Upper lobe of right lung (tissue), 1 donor: ENCODE measurements around the gene ST6GALNAC2. TPM values are rescaled to one million over a fixed set of nuclear protein-coding genes. Genes with fewer than 3 reads are reported as not detected.

ENCODE experiments used
- ATAC-seq: fragments of 200-7000 bp; cut with Tn5 transposase; one replicate; pipeline ENCODE4 v1.9.1; 2020; ENCODE audit warnings: mild to moderate bottlenecking, moderate library complexity
- DNase-seq: peaks from one replicate; pipeline ENCODE4 v3.0.0-alpha.2; 2020
- H3K27ac ChIP-seq: fragments of 200-600 bp; one replicate; pipeline ENCODE4 v1.8.0; 2022
- H3K27me3 ChIP-seq: fragments of 200-600 bp; one replicate; pipeline ENCODE4 v1.8.0; 2022; ENCODE audit warnings: mild to moderate bottlenecking
- H3K36me3 ChIP-seq: fragments of 200-600 bp; one replicate; pipeline ENCODE4 v1.8.0; 2022
- H3K4me1 ChIP-seq: fragments of 200-600 bp; one replicate; pipeline ENCODE4 v1.8.0; 2022
- H3K4me3 ChIP-seq: fragments of 200-600 bp; one replicate; pipeline ENCODE4 v1.8.0; 2022; ENCODE audit warnings: mild to moderate bottlenecking
- H3K9me3 ChIP-seq: fragments of 200-600 bp; one replicate; pipeline ENCODE4 v1.8.0; 2022
- intact Hi-C: fragments of 100-400 bp; cut with DNase I; formaldehyde crosslinking; loops from one replicate; pipeline ENCODE4 v1.11.0; 2022
- total RNA-seq: library from RNA; stranded (reverse); fragmentation: NEBNext Ultra II Directional; extraction: Animal tissue kit (Norgen Biotek cat#: 25700); gene quantifications from one replicate; pipeline ENCODE4 v1.2.1, GENCODE V29; 2021
- TF ChIP-seq, protein P1 (sequence below): fragments of 200-600 bp; IDR thresholded peaks from one replicate; pipeline ENCODE4 v1.8.0; 2022; ENCODE audit warnings: antibody characterized with exemption
- donor health status: DM: no; HTN: yes; CAD: no; lungs with severe emphysema.

ST6GALNAC2 gene
- total RNA-seq, 1 donor from 2014 or later, result 24.5 TPM

DNA sequence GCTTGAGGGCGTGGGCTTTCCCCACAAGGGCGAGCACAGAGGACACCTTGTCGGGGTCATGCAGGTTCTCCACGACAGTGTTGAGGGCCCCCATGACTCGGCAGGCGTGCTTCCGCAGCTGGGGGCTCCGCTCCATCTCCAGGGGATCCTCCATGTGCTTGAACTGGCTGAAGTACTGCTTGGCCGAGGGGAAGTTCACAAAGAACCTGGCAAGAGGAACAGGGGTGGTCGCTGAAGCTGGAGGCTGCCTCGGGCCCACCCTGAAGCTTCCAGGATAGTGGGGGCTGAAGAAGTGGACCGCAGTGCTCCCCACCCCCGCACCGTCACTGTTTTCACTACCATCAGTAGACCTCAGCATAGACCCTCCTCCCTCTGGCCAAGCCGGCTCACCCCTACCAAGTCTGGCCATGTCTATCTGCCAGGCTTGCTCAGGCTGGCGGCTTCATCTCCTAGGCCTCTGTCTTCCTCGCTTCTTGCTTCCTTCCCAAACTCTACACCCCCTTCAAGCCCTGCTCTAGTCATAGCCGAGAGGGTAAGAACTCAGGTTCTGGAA lies 54.1 kb downstream of the ST6GALNAC2 start:
- no peak for ATAC-seq
- intact Hi-C loops, result no loop called here
- DNase-seq, result no peak
- no peaks in the 10 kb centered on the region for H3K9me3 ChIP-seq
- no peaks in the 10 kb centered on the region for H3K36me3 ChIP-seq
- H3K4me1 ChIP-seq, result peaks cover 54% of the 10 kb centered on the region
- H3K4me3 ChIP-seq, result no peak overlapping the region
- H3K27ac ChIP-seq, result peak overlapping the region; percentile 89
- TF ChIP-seq, protein P1, sequence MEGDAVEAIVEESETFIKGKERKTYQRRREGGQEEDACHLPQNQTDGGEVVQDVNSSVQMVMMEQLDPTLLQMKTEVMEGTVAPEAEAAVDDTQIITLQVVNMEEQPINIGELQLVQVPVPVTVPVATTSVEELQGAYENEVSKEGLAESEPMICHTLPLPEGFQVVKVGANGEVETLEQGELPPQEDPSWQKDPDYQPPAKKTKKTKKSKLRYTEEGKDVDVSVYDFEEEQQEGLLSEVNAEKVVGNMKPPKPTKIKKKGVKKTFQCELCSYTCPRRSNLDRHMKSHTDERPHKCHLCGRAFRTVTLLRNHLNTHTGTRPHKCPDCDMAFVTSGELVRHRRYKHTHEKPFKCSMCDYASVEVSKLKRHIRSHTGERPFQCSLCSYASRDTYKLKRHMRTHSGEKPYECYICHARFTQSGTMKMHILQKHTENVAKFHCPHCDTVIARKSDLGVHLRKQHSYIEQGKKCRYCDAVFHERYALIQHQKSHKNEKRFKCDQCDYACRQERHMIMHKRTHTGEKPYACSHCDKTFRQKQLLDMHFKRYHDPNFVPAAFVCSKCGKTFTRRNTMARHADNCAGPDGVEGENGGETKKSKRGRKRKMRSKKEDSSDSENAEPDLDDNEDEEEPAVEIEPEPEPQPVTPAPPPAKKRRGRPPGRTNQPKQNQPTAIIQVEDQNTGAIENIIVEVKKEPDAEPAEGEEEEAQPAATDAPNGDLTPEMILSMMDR, result no peak
- H3K27me3 ChIP-seq, result no peaks in the 10 kb centered on the region

DNA sequence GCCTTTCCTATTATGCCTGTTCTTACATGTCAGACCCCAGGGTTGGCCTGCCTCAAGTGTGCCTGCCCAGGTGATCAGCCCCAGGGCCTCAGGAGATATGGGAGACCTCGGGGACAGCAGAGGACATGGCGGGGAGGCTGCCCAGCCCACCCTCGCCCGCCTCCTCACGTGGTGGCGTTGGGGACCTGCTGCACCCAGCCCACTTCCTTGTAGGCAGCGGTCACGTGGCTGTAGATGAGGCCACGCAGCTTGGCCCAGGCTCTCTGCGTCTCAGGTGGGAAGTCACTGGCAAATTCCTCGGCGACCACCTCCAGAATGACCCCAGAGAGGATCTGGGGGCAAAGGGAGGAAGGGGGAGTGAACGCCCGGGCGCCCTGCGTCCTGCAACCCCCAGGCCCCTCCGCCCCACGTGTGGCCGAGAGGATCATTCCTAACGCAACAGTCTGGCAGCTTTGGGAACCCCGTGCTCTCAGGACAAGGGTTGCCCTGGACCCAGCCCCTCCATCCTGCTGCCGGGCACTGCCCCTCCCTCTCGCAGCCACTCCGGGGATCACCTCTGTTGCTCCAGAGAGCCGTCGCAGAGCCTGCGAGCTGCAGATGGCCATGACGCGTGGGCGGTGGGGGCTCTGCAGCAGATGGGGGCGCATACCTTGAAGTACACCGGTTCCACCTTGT lies 54.7 kb downstream of the ST6GALNAC2 start:
- ATAC-seq, result no peak
- peak; percentile 72 for DNase-seq
- H3K4me1 ChIP-seq, result peaks cover 54% of the 10 kb centered on the region
- H3K27me3 ChIP-seq, result no peaks in the 10 kb centered on the region
- H3K27ac ChIP-seq, result peak overlapping the region; percentile 89
- TF ChIP-seq, protein P1, result no peak
- intact Hi-C loops, result no loop called here
- H3K9me3 ChIP-seq, result no peaks in the 10 kb centered on the region
- H3K36me3 ChIP-seq, result no peaks in the 10 kb centered on the region
- no peak overlapping the region for H3K4me3 ChIP-seq

GRCh38 chr17:76530095-76530723 lies 55.5 kb downstream of the ST6GALNAC2 start:
- intact Hi-C loops, result no loop called here
- H3K27me3 ChIP-seq, result no peaks in the 10 kb centered on the region
- no peaks in the 10 kb centered on the region for H3K9me3 ChIP-seq
- TF ChIP-seq, protein P1, result no peak
- H3K36me3 ChIP-seq, result no peaks in the 10 kb centered on the region
- ATAC-seq (peak; percentile 72), DNase-seq (peak; percentile 79)
- peaks cover 52% of the 10 kb centered on the region for H3K4me1 ChIP-seq
- H3K27ac ChIP-seq, result peak overlapping the region; percentile 89
- peak overlapping the region; percentile 3 for H3K4me3 ChIP-seq

GRCh38 chr17:76529224-76530094 lies 56.2 kb downstream of the ST6GALNAC2 start:
- TF ChIP-seq, protein P1, result no peak
- Histone ChIP-seq H3K4me3 (peak overlapping the region; percentile 3), H3K36me3 (no peaks in the 10 kb centered on the region), H3K4me1 (peaks cover 60% of the 10 kb centered on the region), H3K27me3 (no peaks in the 10 kb centered on the region), H3K27ac (peak overlapping the region; percentile 89), H3K9me3 (no peaks in the 10 kb centered on the region)
- ATAC-seq (peak; percentile 66), DNase-seq (peak; percentile 87)
- intact Hi-C loops, result no loop called here

DNA sequence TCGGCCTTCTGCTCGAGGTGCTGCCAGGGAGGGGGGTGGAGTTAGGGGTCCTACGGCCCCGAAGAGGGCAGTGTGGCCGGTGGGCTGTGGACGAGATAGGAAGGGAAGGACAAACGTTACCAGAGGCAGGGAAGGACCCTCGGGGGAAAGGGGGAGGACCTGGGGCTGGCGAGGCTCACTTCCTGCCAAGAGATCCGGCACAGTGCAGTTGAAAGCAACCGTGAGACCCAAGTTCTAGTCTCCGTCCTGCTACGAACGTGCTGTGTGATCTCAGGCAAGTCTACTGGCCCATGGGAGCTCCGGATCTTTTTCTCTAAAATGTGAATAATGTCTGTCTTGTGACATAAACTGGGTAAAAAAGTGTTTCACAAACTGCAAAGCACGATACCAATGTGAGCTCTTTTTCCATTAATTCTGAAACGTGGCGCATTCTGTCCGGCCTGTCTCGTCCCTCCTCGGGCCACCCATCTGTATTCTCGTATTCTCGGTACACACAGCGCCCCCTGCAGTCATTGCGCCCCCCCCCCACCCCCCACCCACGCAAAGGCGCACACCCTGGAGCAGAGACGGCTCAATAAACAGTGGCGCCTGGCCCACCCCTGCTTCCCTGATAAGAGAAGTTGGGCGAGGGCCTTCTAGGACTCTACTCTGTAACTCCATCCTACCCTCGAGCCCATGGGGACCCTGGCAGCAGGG lies 57.0 kb downstream of the ST6GALNAC2 start:
- ATAC-seq, result no peak
- H3K36me3 ChIP-seq, result no peaks in the 10 kb centered on the region
- DNase-seq, result no peak
- H3K27me3 ChIP-seq, result no peaks in the 10 kb centered on the region
- TF ChIP-seq, protein P1, result peak; percentile 25
- peak overlapping the region; percentile 89 for H3K27ac ChIP-seq
- H3K4me3 ChIP-seq, result peak overlapping the region; percentile 18
- H3K4me1 ChIP-seq, result peaks cover 62% of the 10 kb centered on the region
- no peaks in the 10 kb centered on the region for H3K9me3 ChIP-seq
- intact Hi-C loops, result no loop called here
